ES-I3 (cell line): ENCODE measurements around the gene TMED3.

ENCODE experiments used
- H3K36me3 ChIP-seq: 2 replicates; pipeline ENCODE4 v1.6.1; 2013; ENCODE audit warnings: mild to moderate bottlenecking, low read length, control low read depth, moderate library complexity; ENCODE audit not compliant: insufficient read depth
- H3K4me1 ChIP-seq: 2 replicates; pipeline ENCODE4 v1.6.1; 2013; ENCODE audit warnings: mild to moderate bottlenecking, control low read depth, low read length; ENCODE audit not compliant: insufficient read depth
- H3K9ac ChIP-seq: 2 replicates; pipeline ENCODE4 v1.6.1; 2013; ENCODE audit warnings: low read depth, mild to moderate bottlenecking, low read length, moderate library complexity
- H3K9me3 ChIP-seq: 2 replicates; pipeline ENCODE4 v1.6.1; 2013; ENCODE audit warnings: mild to moderate bottlenecking, low read length, moderate library complexity; ENCODE audit not compliant: control insufficient read depth, insufficient read depth

The TMED3 gene

GRCh38 chr15:79337591-79337990, 26.7 kb downstream of the TMED3 start:
- Histone ChIP-seq H3K9ac (no peak overlapping the region), H3K9me3 (no peaks in the 10 kb centered on the region), H3K36me3 (no peaks in the 10 kb centered on the region), H3K4me1 (no peaks in the 10 kb centered on the region)

DNA sequence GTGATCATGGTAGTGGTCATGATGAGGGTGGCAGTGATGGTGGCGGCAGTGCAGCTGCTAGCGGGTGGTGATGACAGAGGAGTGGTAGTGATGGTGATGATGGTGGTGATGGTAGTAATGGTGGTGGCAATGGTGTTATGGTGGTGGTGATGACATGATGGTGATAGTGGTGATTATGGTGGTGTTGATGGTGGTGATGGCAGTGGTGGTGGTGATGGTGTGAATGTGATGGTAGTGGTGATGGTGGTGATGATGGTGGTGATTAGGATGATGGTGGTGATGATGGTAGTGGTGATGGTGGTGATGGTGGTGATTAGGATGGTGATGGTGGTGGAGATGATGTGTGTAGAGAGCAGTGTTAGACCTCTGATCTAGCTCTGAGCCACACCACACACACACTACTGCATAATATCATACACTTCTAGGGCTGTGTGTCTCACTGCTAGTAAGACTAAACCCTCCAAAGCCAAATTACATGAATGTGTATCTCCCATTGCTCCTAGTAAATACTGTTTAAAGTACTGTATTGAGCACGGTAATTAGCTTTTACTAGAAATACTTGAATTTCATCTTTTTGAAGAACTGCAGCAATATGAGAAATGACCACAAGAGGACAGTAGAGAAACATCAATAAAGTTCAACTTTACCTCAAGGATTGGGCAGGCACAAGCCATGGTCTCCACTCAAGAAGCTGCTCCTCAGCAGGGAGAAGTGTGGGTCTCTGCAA, 28.8 kb downstream of the TMED3 start:
- no peaks in the 10 kb centered on the region for H3K4me1 ChIP-seq
- H3K36me3 ChIP-seq = no peaks in the 10 kb centered on the region
- no peaks in the 10 kb centered on the region for H3K9me3 ChIP-seq
- H3K9ac ChIP-seq = no peak overlapping the region

DNA sequence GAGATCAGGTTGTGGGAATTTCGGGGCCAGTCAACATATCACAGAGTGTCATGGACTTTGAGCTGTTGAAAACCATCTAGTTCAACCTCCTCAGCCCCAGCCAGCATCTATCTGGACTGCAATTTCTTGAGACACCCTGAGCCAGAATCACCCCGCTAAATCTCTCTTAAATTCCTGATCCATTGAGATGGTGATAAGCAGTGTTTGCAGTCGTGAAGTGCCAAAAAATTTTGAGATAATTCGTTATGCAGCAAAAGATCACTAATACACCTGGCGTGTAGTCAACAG, 29.3 kb downstream of the TMED3 start:
- no peaks in the 10 kb centered on the region for H3K4me1 ChIP-seq
- no peak overlapping the region for H3K9ac ChIP-seq
- no peaks in the 10 kb centered on the region for H3K9me3 ChIP-seq
- no peaks in the 10 kb centered on the region for H3K36me3 ChIP-seq

- Histone ChIP-seq H3K4me1 (no peaks in the 10 kb centered on the region), H3K9ac (no peak overlapping the region), H3K36me3 (no peaks in the 10 kb centered on the region), H3K9me3 (no peaks in the 10 kb centered on the region)
Observed at GRCh38 chr15:79341396-79341795, 30.5 kb downstream of the TMED3 start.

DNA sequence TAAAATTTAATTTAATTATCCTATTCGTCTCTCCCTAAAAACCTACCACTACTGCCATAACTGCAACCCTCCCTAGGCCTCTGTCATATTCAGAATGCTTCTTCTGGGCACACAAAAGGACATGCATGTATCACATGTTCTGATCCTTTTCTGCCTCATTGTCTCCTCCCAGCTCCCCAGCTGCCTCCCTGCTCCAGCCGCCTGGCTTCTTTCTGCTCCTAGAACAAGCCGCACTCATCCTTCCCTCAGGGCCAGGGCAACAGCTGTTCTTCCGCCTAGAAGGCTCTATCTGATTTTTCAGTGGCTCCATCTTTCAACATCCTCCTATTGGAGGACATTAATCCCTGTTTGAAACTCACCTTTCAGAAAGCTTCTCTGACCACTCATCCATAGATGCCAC, 38.6 kb downstream of the TMED3 start:
- H3K9me3 ChIP-seq = no peaks in the 10 kb centered on the region
- H3K4me1 ChIP-seq = no peaks in the 10 kb centered on the region
- no peak overlapping the region for H3K9ac ChIP-seq
- H3K36me3 ChIP-seq = no peaks in the 10 kb centered on the region

DNA sequence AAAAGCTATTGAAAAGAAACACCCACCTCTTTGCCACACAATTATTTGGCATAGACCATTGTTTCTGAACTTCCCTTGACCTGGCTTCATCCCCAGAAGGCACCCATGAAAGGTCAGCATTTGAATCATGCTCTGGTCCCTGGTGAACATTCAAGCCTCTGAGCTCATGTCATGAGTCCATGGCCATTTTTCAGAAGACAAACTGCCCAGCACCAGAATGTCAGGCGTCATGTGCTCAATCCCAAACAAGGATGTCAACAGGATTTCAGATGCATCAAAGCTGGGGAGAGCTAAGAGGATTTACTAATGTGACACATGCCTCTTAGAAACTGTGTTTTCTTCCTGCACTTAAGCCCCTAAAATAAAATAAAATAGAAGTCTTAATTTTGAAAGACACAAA, 41.3 kb downstream of the TMED3 start:
- H3K36me3 ChIP-seq = no peaks in the 10 kb centered on the region
- H3K4me1 ChIP-seq = no peaks in the 10 kb centered on the region
- H3K9me3 ChIP-seq = no peaks in the 10 kb centered on the region
- H3K9ac ChIP-seq = no peak overlapping the region

DNA sequence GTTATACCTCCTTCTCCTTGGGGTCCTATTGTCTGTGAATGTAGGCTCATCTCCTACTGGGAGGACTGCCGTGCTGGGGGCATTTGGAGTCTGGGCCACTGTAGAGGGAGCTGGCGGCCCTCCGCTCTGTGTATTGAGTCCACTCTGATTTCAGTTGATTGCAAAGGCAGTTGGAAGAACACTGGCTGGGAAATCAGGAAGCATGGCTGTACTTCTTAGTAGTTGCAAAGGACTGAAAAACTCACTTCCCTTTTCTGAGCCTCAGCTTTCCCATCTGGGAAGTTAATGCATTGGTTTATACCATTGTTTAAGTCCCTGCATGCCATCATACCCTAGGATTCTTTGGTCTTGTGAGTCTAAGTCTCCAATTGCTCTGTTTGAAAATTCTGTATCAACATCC, 46.7 kb downstream of the TMED3 start:
- Histone ChIP-seq H3K36me3 (no peaks in the 10 kb centered on the region), H3K4me1 (no peaks in the 10 kb centered on the region), H3K9me3 (no peaks in the 10 kb centered on the region; the same call in 1 of the 2 replicates), H3K9ac (no peak overlapping the region)

GRCh38 chr15:79358069-79358468, 47.2 kb downstream of the TMED3 start:
- Histone ChIP-seq H3K36me3 (no peaks in the 10 kb centered on the region), H3K4me1 (no peaks in the 10 kb centered on the region)

DNA sequence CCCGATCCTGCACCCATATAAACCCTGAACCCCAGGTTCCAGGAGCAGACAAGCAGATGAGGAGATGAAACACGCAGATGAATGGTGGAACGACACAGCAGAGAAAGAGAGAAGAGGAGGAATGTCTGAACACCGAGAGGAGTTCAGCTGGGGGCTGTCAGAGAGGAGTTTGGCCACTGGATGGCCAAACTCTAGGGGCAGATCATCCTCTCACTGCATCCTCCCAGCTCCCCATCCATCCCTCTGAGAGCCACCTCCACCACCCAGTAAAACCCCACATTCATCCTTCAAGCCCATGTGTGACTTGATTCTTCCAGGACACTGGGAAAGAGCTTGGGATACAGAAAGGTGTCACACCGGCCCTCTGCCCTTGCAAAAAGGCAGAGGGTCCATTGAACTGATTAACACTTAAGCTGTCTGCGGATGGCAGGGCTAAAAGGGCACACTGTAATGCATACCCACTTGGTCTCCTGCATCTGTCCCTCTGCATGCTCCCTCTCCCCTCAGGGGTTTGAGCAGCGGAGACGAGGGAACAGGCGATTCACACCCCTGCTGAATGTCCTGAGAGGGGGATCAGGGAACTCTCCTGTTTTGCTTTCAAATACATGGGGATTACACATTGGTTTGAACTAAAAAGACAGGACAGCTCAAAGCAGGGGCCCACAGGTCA, 53.8 kb downstream of the TMED3 start:
- Histone ChIP-seq H3K9ac (no peak overlapping the region), H3K36me3 (no peaks in the 10 kb centered on the region; the same call in 1 of the 2 replicates), H3K9me3 (no peaks in the 10 kb centered on the region; the same call in 1 of the 2 replicates), H3K4me1 (no peaks in the 10 kb centered on the region)

More at GRCh38 chr15:79358069-79358468, 47.2 kb downstream of the TMED3 start:
- Histone ChIP-seq H3K9ac (no peak overlapping the region), H3K9me3 (no peaks in the 10 kb centered on the region; the same call in 1 of the 2 replicates)

- Histone ChIP-seq H3K9ac (no peak overlapping the region), H3K9me3 (no peaks in the 10 kb centered on the region; the same call in 1 of the 2 replicates), H3K36me3 (no peaks in the 10 kb centered on the region; the same call in 1 of the 2 replicates), H3K4me1 (no peaks in the 10 kb centered on the region)
Observed at GRCh38 chr15:79365765-79366164, 54.9 kb downstream of the TMED3 start.

DNA sequence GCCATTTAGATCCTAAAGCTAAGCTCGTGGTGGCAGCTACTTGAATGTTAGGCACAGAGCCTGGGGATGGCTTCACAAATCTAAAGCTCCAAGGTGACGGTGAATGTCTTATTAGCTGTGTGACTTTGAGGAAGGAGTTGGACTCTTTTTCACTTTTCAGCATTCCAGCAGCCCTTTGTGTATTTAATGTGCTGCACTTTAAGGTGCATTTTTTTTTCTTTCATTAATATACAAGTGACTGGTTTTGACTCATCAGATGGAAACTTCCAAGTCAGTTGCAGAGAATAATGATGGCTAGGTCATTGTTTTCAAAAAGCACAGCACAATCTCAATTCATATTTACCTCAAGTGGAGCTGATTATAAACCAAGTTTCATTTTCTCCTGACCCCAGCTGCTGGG, 55.8 kb downstream of the TMED3 start:
- no peaks in the 10 kb centered on the region; the same call in 1 of the 2 replicates for H3K9me3 ChIP-seq
- H3K9ac ChIP-seq = no peak overlapping the region
- H3K4me1 ChIP-seq = no peaks in the 10 kb centered on the region
- no peaks in the 10 kb centered on the region; the same call in 1 of the 2 replicates for H3K36me3 ChIP-seq

GRCh38 chr15:79370716-79371115, 59.8 kb downstream of the TMED3 start:
- Histone ChIP-seq H3K36me3 (no peaks in the 10 kb centered on the region; the same call in 1 of the 2 replicates), H3K9ac (no peak overlapping the region), H3K9me3 (no peaks in the 10 kb centered on the region), H3K4me1 (peaks cover 4% of the 10 kb centered on the region; the same call in 1 of the 2 replicates)

DNA sequence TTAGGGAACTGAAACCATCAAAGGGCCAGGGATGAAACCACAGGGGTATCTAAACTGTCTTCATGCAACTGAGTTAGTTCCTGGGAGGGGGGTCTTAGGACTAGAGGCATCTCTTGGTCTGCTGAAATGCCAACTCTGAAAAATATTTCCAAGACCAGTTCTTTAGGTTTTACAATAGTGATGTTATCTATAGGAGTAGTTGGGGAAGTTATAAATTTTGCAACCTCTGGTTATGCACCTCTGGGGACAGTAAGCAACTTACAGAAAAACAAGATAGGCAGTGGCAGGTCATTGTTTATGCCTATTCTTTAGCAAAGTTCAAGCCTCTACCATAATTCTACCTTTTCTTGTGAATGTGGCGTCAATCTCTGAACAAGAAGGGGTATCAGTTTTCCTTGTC, 60.7 kb downstream of the TMED3 start:
- no peaks in the 10 kb centered on the region for H3K9me3 ChIP-seq
- H3K9ac ChIP-seq = no peak overlapping the region
- H3K4me1 ChIP-seq = peaks cover 4% of the 10 kb centered on the region; the same call in 1 of the 2 replicates
- no peaks in the 10 kb centered on the region; the same call in 1 of the 2 replicates for H3K36me3 ChIP-seq

- H3K36me3 ChIP-seq = no peaks in the 10 kb centered on the region; the same call in 1 of the 2 replicates
- H3K9me3 ChIP-seq = no peaks in the 10 kb centered on the region
- H3K4me1 ChIP-seq = peaks cover 4% of the 10 kb centered on the region; the same call in 1 of the 2 replicates
- no peak overlapping the region for H3K9ac ChIP-seq
Observed at GRCh38 chr15:79372428-79372827, 61.5 kb downstream of the TMED3 start.
